Measurements from ENCODE around the gene OLFM4.

OLFM4 gene

GRCh38 chr13:53073711-53074110, 45.1 kb downstream of the OLFM4 start:
- Mint-ChIP-seq H3K36me3 (no peaks in the 10 kb centered on the region), H3K4me3 (no peak overlapping the region), H3K4me1 (no peaks in the 10 kb centered on the region), H3K27ac (no peak overlapping the region), H3K9me3 (peaks cover 8% of the 10 kb centered on the region), H3K27me3 (no peaks in the 10 kb centered on the region)
- no peak for ATAC-seq

GRCh38 chr13:53074114-53074513, 45.5 kb downstream of the OLFM4 start:
- Mint-ChIP-seq H3K9me3 (peaks cover 8% of the 10 kb centered on the region), H3K27me3 (no peaks in the 10 kb centered on the region), H3K4me3 (no peak overlapping the region)

GRCh38 chr13:53075356-53076041, 46.9 kb downstream of the OLFM4 start:
- Mint-ChIP-seq H3K36me3 (no peaks in the 10 kb centered on the region), H3K27me3 (no peaks in the 10 kb centered on the region), H3K4me3 (no peak overlapping the region), H3K4me1 (no peaks in the 10 kb centered on the region), H3K27ac (no peak overlapping the region), H3K9me3 (peaks cover 8% of the 10 kb centered on the region)
- no peak for ATAC-seq

More at GRCh38 chr13:53074114-53074513, 45.5 kb downstream of the OLFM4 start:
- no peaks in the 10 kb centered on the region for H3K36me3 Mint-ChIP-seq
- H3K4me1 Mint-ChIP-seq: no peaks in the 10 kb centered on the region
- no peak overlapping the region for H3K27ac Mint-ChIP-seq
- no peak for ATAC-seq

- no peaks in the 10 kb centered on the region for H3K36me3 Mint-ChIP-seq
- H3K9me3 Mint-ChIP-seq: peaks cover 9% of the 10 kb centered on the region
- ATAC-seq: no peak
- no peaks in the 10 kb centered on the region for H3K27me3 Mint-ChIP-seq
- H3K27ac Mint-ChIP-seq: no peak overlapping the region
- H3K4me3 Mint-ChIP-seq: no peak overlapping the region
- H3K4me1 Mint-ChIP-seq: no peaks in the 10 kb centered on the region
These were observed 51.1 kb downstream of the OLFM4 start for GRCh38 chr13:53079691-53080090.

GRCh38 chr13:53088871-53089270, 60.3 kb downstream of the OLFM4 start:
- no peak overlapping the region for H3K27ac Mint-ChIP-seq
- no peaks in the 10 kb centered on the region for H3K27me3 Mint-ChIP-seq
- no peaks in the 10 kb centered on the region for H3K36me3 Mint-ChIP-seq
- no peak for ATAC-seq
- peaks cover 7% of the 10 kb centered on the region for H3K9me3 Mint-ChIP-seq
- H3K4me3 Mint-ChIP-seq: no peak overlapping the region
- H3K4me1 Mint-ChIP-seq: no peaks in the 10 kb centered on the region

GRCh38 chr13:53089951-53090350, 61.3 kb downstream of the OLFM4 start:
- Mint-ChIP-seq H3K9me3 (peaks cover 7% of the 10 kb centered on the region), H3K4me3 (no peak overlapping the region), H3K27me3 (no peaks in the 10 kb centered on the region), H3K36me3 (no peaks in the 10 kb centered on the region), H3K27ac (no peak overlapping the region), H3K4me1 (no peaks in the 10 kb centered on the region)
- no peak for ATAC-seq

GRCh38 chr13:53090461-53090860, 61.8 kb downstream of the OLFM4 start:
- ATAC-seq: no peak
- no peaks in the 10 kb centered on the region for H3K36me3 Mint-ChIP-seq
- peaks cover 7% of the 10 kb centered on the region for H3K9me3 Mint-ChIP-seq
- no peaks in the 10 kb centered on the region for H3K4me1 Mint-ChIP-seq
- H3K4me3 Mint-ChIP-seq: no peak overlapping the region
- no peak overlapping the region for H3K27ac Mint-ChIP-seq
- no peaks in the 10 kb centered on the region for H3K27me3 Mint-ChIP-seq

- no peaks in the 10 kb centered on the region for H3K4me1 Mint-ChIP-seq
- no peaks in the 10 kb centered on the region for H3K36me3 Mint-ChIP-seq
- no peaks in the 10 kb centered on the region for H3K27me3 Mint-ChIP-seq
- no peak overlapping the region for H3K4me3 Mint-ChIP-seq
- peaks cover 7% of the 10 kb centered on the region for H3K9me3 Mint-ChIP-seq
- H3K27ac Mint-ChIP-seq: no peak overlapping the region
- ATAC-seq: no peak
These were observed 64.3 kb downstream of the OLFM4 start for GRCh38 chr13:53092931-53093330.

GRCh38 chr13:53098455-53098854, 69.8 kb downstream of the OLFM4 start:
- Mint-ChIP-seq H3K27me3 (no peaks in the 10 kb centered on the region), H3K4me1 (no peaks in the 10 kb centered on the region), H3K36me3 (no peaks in the 10 kb centered on the region), H3K27ac (no peak overlapping the region), H3K4me3 (no peak overlapping the region), H3K9me3 (no peaks in the 10 kb centered on the region)
- ATAC-seq: no peak

GRCh38 chr13:53100394-53101063, 71.9 kb downstream of the OLFM4 start:
- ATAC-seq: no peak
- Mint-ChIP-seq H3K4me1 (no peaks in the 10 kb centered on the region), H3K27me3 (no peaks in the 10 kb centered on the region), H3K36me3 (no peaks in the 10 kb centered on the region), H3K4me3 (no peak overlapping the region), H3K9me3 (no peaks in the 10 kb centered on the region), H3K27ac (no peak overlapping the region)
